Vein endothelial cell (primary cell): ENCODE measurements around the gene GOLGA6L1. TPM values are rescaled to one million over a fixed set of nuclear protein-coding genes. Genes with fewer than 3 reads are reported as not detected.

Experiments
- small RNA-seq: library from RNA; depleted of rRNA; stranded (forward); fragments of <200 nt; gene quantifications from one replicate; pipeline ENCODE3, GENCODE V24; 2012
- total RNA-seq: library from RNA; depleted of rRNA; stranded (reverse); fragments of >200 nt; gene quantifications from 2 replicates; pipeline ENCODE4 v1.2.3, GENCODE V29; 2012

GOLGA6L1 gene
- not detected in 2 replicates for total RNA-seq

GRCh38 chr15:23136722-23137121 is at the start of gene GOLGA6L1:
Gene GOLGA6L1 (minus strand): TSS chr15:23136822. CDS start chr15:23136731, 91 bp downstream.

Small RNA genes lying within 50 kb of the gene (small RNA-seq; reads per million reads assigned to genes)
- not detected for gene RN7SL106P

Other genes with a start within 250 kb of the GOLGA6L1 start
- gene CYFIP1, start 156.5 kb downstream of the GOLGA6L1 start, total RNA-seq = 102 and 111 TPM in 2 replicates
- 21.2 and 31.1 TPM in 2 replicates for gene TUBGCP5, start 97.3 kb downstream of the GOLGA6L1 start, total RNA-seq
- gene GOLGA6L26, start 197.4 kb upstream of the GOLGA6L1 start, total RNA-seq = not detected in 2 replicates
- not detected in 2 replicates for gene GOLGA8S, start 217.9 kb upstream of the GOLGA6L1 start, total RNA-seq